Caco-2 (cell line): ENCODE results near the gene TUBGCP6. TPM values are rescaled to one million over a fixed set of nuclear protein-coding genes. Genes with fewer than 3 reads are reported as not detected.

ENCODE experiments used
- BruUV-seq: library from RNA; stranded (reverse); fragments of 400-500 nt; replicated peaks from 2 replicates; lab custom pipeline; 2021; lab: Mats Ljungman, UMichigan
- CTCF ChIA-PET: fragments of 300-600 bp; sonication (Branson Sonifier 250); formaldehyde crosslinking; loops from one replicate; lab custom pipeline; 2022; ENCODE audit warnings: antibody characterized with exemption; lab: Charles Lee
- POLR2A ChIA-PET: fragments of 300-600 bp; sonication (Branson Sonifier 250); formaldehyde crosslinking; loops from one replicate; lab custom pipeline; 2022; ENCODE audit warnings: antibody characterized with exemption; lab: Charles Lee
- DNase-seq, 2 experiments: peaks; one replicate each; pipeline versions ENCODE4 v3.0.0 to v3.0.0-alpha.2; 2020 to 2022
- H3K27me3 ChIP-seq: replicated peaks from 2 replicates; pipeline ENCODE4 v1.6.0; 2011; ENCODE audit warnings: low read length; ENCODE audit not compliant: control insufficient read depth, insufficient read depth
- H3K36me3 ChIP-seq: 2 replicates; pipeline ENCODE4 v1.5.1; 2011; ENCODE audit warnings: low read length; ENCODE audit not compliant: control insufficient read depth, insufficient read depth
- H3K4me1 ChIP-seq: fragments of 250-450 bp; sonication (Bioruptor Pico); 2 replicates; pipeline ENCODE4 v1.5.1; 2020; ENCODE audit warnings: mild to moderate bottlenecking
- H3K4me3 ChIP-seq: 2 replicates; pipeline ENCODE4 v1.5.1; 2011; ENCODE audit warnings: low read depth, mild to moderate bottlenecking, control low read depth, low read length
- H3K9me3 ChIP-seq: fragments of 250-450 bp; sonication (Bioruptor Pico); 2 replicates; pipeline ENCODE4 v1.5.1; 2020; ENCODE audit warnings: mild to moderate bottlenecking, moderate library complexity
- H3K27ac Mint-ChIP-seq: one replicate; pipeline ENCODE4 v1.8.0; 2022; ENCODE audit warnings: mixed read lengths; ENCODE audit not compliant: unreplicated experiment
- H3K27me3 Mint-ChIP-seq: one replicate; pipeline ENCODE4 v1.8.0; 2022; ENCODE audit warnings: mixed read lengths; ENCODE audit not compliant: insufficient read depth, unreplicated experiment
- H3K36me3 Mint-ChIP-seq: one replicate; pipeline ENCODE4 v1.8.0; 2022; ENCODE audit warnings: mild to moderate bottlenecking, mixed read lengths; ENCODE audit not compliant: insufficient read depth, unreplicated experiment
- H3K4me1 Mint-ChIP-seq: one replicate; pipeline ENCODE4 v1.8.0; 2022; ENCODE audit warnings: low read depth, mixed read lengths; ENCODE audit not compliant: unreplicated experiment
- H3K4me3 Mint-ChIP-seq: one replicate; pipeline ENCODE4 v1.8.0; 2022; ENCODE audit warnings: mild to moderate bottlenecking, moderate library complexity, mixed read lengths; ENCODE audit not compliant: unreplicated experiment
- H3K9me3 Mint-ChIP-seq: one replicate; pipeline ENCODE4 v1.8.0; 2022; ENCODE audit warnings: mixed read lengths; ENCODE audit not compliant: unreplicated experiment
- CTCF ChIP-seq, 2 experiments: fragments of 200-600 bp in 1 of 2; IDR thresholded peaks; 1 replicate in 1 of 2; 2 replicates in 1 of 2; pipeline versions ENCODE4 v1.5.1 to v1.8.0; 2011 to 2022; ENCODE audit warnings: antibody characterized with exemption in 1 of 2, control low read depth in 1 of 2, inconsistent platforms in 1 of 2, low read depth in 1 of 2, low read length in 1 of 2, mild to moderate bottlenecking in 1 of 2, moderate library complexity in 1 of 2; ENCODE audit not compliant: insufficient read depth in 1 of 2, severe bottlenecking in 1 of 2, unreplicated experiment in 1 of 2
- intact Hi-C: fragments of 100-400 bp; cut with micrococcal nuclease; formaldehyde crosslinking; loops from one replicate; pipeline ENCODE4 v1.10.0; 2022; ENCODE audit not compliant: unreplicated experiment
- total RNA-seq: library from RNA; stranded (reverse); gene quantifications from 2 replicates; pipeline ENCODE4 v1.2.3, GENCODE V29; 2022

TUBGCP6 gene
- total RNA-seq, 1 experiment from 2014 or later, result 29.3 TPM

GRCh38 chr22:50272044-50272802 lies 27.4 kb upstream of the TUBGCP6 start:
- DNase-seq, result no peak
- ChIA-PET CTCF (interaction anchor here (0.6 to 1.4 kb wide), 7 partner anchors 21 to 130 kb away, joined by 3 to 6 read pairs (median 5); partner anchors contain the start of gene HDAC10), POLR2A (interaction anchor here (0.5 kb wide), 1 partner anchor 21 kb away, joined by 3 read pairs; no protein-coding TSS in a partner anchor)
- H3K9me3 Mint-ChIP-seq, result no peaks in the 10 kb centered on the region
- peak overlapping the region; percentile 66 for H3K4me3 Mint-ChIP-seq
- TF ChIP-seq CTCF (IDR thresholded peaks at IDR 0.05; ENCODE audit: insufficient read depth in 1 of 2, low read depth in 1 of 2, low read length in 1 of 2, severe bottlenecking in 1 of 2, unreplicated experiment in 1 of 2), result peak in 1 of 2 experiments; percentile 3
- H3K36me3 Mint-ChIP-seq, result peaks cover 48% of the 10 kb centered on the region
- BruUV-seq, result no TSS peak
- no peak overlapping the region for H3K27ac Mint-ChIP-seq
- Histone ChIP-seq H3K9me3 (no peaks in the 10 kb centered on the region), H3K4me1 (peaks cover 16% of the 10 kb centered on the region), H3K27me3 (no peaks in the 10 kb centered on the region), H3K36me3 (peaks cover 3% of the 10 kb centered on the region), H3K4me3 (no peak overlapping the region)
- H3K4me1 Mint-ChIP-seq, result no peaks in the 10 kb centered on the region
- H3K27me3 Mint-ChIP-seq, result no peaks in the 10 kb centered on the region
- intact Hi-C loops, result loop anchor here (5.0 kb wide), 2 partner anchors 55 to 70 kb away; partner anchors contain the start of genes DENND6B and PPP6R2

- peak; percentile 62 to 77 for DNase-seq
- Mint-ChIP-seq H3K27me3 (no peaks in the 10 kb centered on the region), H3K27ac (no peak overlapping the region), H3K36me3 (peaks cover 42% of the 10 kb centered on the region), H3K4me1 (no peaks in the 10 kb centered on the region), H3K4me3 (peak overlapping the region; percentile 66), H3K9me3 (no peaks in the 10 kb centered on the region)
- Histone ChIP-seq H3K4me3 (peak overlapping the region; percentile 45), H3K9me3 (no peaks in the 10 kb centered on the region), H3K27me3 (no peaks in the 10 kb centered on the region), H3K4me1 (peaks cover 16% of the 10 kb centered on the region), H3K36me3 (peaks cover 3% of the 10 kb centered on the region)
- peak in 1 of 2 experiments; percentile 25 for TF ChIP-seq CTCF (IDR thresholded peaks at IDR 0.05; ENCODE audit: insufficient read depth in 1 of 2, low read depth in 1 of 2, low read length in 1 of 2, severe bottlenecking in 1 of 2, unreplicated experiment in 1 of 2)
- BruUV-seq, result no TSS peak
- POLR2A ChIA-PET, result interaction anchor here (0.5 to 0.6 kb wide), 3 partner anchors 20 to 168 kb away, joined by 3 to 6 read pairs (median 5); no protein-coding TSS in a partner anchor
- CTCF ChIA-PET, result interaction anchor here (0.6 to 1.4 kb wide), 4 partner anchors 20 to 431 kb away, joined by 3 to 6 read pairs (median 6); partner anchors contain the start of gene HDAC10
- intact Hi-C loops, result loop anchor here (5.0 kb wide), 2 partner anchors 56 to 71 kb away; partner anchors contain the start of genes DENND6B and PPP6R2
Measured at GRCh38 chr22:50271519-50271970, 26.7 kb upstream of the TUBGCP6 start.
